Measurements from ENCODE around the gene SECISBP2.

DNA sequence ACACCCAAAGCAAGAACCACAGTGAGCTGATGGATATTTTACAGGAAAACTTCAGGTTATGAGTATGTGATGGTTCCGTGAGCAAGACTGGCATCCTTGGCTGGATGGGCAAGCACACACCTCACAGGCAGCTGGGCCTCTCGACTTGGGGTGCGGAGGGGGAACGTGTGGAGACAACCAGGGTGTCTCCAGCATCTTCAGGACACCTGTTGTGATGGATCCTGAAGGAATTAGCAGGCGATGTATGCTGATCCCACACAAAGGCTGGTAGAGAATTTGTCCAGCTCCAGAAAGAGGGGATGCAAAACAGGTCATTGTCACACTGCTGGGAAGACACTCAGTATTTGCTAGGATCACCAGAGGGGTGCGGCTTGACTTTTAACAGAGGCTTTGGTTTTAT is 42.7 kb downstream of the SECISBP2 start:
- no peak; the same call in 1 of the 2 replicates for TF ChIP-seq POLR2AphosphoS5 (IDR thresholded peaks at IDR 0.05; ENCODE audit: low read depth, low read length)
- TF ChIP-seq POLR2A (IDR thresholded peaks at IDR 0.05; ENCODE audit: low read depth, low read length), result no peak
